CD4-positive, alpha-beta T cell treated with Interleukin-6 at 100 ng/mL for 8 hours (primary cell): Measurements from ENCODE around the gene UNC79.

Experiments used
- DNase-seq: peaks from one replicate; pipeline ENCODE4 v3.0.0-alpha.2; 2020; ENCODE audit warnings: mixed read lengths, low spot score

The UNC79 gene

GRCh38 chr14:93749076-93749420 is 318.3 kb downstream of the UNC79 start:
- DNase-seq = no peak

- no peak for DNase-seq
These were observed 321.4 kb downstream of the UNC79 start for GRCh38 chr14:93751946-93752655.

GRCh38 chr14:93752980-93753561 is 322.3 kb downstream of the UNC79 start:
- DNase-seq = no peak

- no peak for DNase-seq
These were observed 322.9 kb downstream of the UNC79 start for GRCh38 chr14:93753647-93754046.

GRCh38 chr14:93757206-93757605 is 326.5 kb downstream of the UNC79 start:
- DNase-seq = no peak
